ENCODE measurements around the gene HAP1.
"Not testable (repeated sequence)": the region's sequence is repeated elsewhere in the genome, so short reads cannot be mapped to it uniquely, and the experiment has no call there.

HAP1 gene

DNA sequence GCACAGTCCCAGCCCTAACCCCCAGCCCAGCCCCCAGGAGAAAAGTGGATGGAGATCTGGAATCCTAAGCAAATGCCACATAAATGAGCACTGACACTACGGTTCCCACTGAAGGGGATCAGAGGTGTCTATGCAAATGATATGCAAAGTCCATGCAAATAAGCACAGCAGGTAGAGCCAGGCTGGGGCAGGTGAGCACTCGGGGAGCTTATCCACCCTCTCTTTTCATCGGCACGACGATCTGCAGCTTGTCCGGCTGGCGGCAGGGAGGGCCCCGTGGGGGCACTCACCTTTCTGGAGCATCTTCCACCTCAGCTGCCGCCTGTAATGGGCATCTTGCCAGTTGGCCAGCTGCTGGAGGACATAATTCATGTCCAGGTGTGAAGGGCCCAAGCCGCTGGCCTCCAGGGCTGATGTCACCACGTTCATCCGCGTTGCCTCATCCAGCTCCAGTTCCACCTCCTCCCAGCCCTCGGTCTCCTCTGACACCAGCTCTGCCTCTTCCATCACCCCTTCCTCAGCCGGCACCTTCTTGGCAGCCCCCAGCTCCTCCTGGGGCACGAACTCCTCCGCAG lies 9.9 kb downstream of the HAP1 start:
- DNase-seq, result no peak

DNA sequence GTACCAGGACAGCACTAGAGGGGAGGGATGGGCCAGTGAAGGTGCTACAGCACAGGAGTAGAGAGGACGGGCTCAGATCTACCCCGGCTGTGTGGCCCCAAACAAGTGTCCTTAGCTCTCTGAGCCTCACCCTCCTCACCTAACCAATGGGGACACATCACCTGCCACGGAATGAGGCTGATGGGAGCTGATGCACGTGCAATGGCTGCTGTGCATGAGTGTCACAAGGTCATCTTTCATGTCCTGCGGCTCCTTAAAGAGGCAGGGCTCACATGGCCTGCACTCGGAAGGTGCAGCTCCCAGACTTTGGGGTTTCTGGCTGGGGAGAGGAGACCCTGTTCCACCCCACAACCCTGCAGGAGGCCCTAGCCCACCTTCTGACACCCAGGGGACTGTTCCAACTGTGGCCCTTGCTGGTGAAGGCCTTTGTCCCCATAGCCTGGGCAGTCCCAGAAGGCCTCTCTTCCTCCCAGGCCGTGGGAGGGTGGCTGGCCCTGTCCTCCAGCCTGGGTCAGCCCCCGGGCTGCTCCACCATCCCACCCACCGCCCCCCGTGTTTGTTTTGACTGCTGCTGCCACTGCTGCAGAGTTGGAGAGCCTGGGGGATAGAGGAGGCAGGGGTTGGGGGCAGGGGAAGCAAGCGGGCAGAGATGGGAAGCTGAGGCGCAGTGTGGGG lies 10.5 kb downstream of the HAP1 start:
- DNase-seq, result no peak

DNA sequence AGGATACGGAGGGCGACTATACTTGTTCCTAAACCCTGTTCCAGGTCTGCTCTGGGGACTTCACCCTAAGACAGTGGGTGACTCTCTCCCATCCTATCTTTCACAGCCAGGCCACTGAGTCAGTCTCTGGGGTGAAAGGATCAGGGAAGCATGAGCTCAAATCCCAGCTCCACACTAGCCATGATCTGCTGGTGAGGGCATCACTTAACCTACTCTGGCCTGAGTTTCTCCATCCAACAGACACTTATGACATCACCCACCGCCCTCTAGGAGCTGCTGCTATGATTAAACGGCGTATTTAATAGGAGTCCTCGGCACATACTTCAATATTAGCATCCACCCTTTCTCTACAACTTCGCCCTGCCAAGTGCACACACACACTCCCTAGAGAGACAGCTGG lies 12.2 kb downstream of the HAP1 start:
- DNase-seq, result no peak

DNA sequence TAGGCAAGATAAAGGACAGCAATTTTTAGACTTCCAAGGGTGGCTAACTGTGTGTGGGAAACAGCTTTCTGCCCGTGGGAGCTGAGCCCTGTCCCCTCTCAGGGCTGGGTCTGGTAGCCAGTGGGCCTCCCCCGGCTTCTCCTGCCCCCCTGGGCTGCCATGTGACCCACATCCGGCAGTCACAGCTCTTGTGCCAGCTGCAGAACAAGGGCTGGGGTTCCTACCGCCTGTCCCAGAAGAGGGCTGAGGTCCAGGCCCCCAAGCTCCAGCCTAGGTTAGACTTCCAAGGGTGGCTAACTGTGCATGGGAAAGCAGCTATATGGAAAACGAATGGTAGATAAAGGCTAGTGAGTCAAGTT lies 16.2 kb downstream of the HAP1 start:
- DNase-seq, result no peak

GRCh38 chr17:41717408-41718286 lies 16.8 kb downstream of the HAP1 start:
- DNase-seq, result no peak

DNA sequence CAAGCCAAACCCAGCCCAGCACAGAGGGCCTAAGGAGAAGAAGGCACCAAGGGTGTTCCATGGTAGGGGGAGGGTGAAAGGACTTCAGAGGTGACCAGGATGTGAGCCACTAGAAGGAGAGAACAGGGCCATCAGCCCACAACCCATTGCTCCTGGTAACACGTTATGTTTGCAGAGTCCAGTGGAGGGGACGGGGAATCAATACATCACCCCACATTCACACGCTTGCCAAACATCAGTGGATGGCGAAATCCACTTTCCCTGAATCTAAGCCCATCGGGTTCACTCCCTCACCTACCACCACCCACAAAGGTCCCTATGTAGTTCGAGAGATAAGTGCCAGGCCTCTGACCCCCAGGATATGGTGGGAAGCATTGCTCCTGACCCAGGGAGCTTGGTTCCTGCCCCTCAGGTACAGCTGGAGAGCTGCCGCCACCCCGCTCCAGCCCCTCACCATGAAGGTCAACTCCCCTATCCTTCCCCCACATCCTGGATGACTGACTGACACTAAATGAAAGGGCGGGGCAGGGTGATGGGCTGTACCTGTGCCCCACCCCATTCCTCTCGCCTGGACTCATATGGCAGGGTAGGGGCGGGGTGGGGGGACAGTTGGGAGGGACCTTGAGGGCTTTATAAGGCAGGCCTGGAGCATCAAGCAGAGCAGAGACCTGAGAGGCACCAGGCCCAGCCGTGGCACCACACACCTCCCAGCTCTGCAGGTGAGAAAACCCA lies 22.6 kb downstream of the HAP1 start, which contains the start of gene GAST:
GAST (plus strand) TSS at position 663 of the 732 bp plus-strand sequence. CDS start 3,106 bp downstream, outside the sequence.
- no peak for DNase-seq

DNA sequence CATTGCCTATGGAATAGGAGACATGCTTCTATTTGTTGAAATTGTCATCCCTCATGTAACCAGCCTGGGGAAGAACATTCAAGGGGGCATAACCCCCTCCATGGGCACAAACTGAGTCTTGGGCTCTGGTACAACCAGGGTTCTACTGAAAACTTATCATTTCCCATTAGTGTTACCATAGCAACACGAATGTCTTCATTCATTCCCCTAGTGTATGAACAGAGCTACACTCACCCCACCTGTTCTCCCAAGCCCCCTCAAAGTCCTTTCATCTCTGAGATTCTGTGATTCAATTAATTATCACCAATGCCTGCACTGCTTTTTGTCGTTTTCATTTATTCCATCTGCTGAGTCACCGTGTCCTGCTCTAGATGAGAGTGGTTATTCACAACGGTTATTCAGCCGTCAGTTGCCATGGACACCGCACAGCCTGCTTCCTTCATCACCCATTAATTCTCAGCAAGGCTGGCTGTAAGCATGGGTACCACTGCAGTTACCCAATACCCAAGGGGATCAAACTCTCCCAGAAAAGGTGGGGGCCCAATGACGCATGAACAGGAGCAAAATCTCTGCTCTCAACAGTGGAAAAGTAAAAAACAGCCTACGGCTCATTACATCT lies 23.9 kb downstream of the HAP1 start:
- peak; percentile 50 for DNase-seq

DNA sequence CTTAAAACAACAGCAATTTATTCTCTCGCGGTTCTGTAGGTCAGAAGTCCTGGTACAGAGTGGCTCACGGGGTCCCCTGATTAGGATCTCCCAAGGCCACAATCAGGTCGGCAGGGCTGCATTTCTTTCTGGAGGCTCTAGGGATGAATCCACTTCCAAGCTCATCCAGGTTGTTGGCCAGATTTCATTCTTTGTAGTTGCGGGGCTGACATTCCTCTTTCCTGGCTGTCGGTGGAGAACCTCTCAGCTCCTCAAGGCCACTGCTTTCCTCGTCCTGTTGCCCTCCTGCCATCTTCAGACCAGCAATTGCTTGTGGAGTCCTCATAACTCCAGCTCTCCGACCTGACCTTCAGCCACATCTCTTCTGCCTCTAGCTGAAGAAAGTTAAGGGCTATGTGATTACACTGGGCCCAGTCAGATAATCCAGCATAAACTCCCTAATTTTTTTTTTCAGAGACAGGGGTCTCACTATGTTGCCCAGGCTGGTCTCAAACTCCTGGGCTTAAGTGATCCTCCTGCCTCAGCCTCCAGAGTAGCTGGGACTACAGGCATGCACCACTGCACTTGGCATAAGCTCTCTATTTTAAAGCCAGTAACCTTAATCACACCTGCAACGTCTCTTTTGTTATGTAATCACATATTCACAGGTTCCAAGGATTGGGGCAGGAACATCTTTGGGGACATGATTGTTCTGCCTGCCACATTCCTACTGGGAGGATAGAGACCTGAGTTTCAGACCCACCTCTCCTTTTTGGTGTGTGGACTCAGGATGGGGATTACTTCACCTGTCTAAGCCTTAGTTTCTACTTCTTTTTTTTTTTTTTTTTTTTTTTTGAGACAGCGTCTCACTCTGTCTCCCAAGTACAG lies 26.4 kb downstream of the HAP1 start:
- DNase-seq, result no peak

- no peak for DNase-seq
These were observed 29.0 kb downstream of the HAP1 start for GRCh38 chr17:41705271-41705991.

- no peak for DNase-seq
These were observed 31.7 kb downstream of the HAP1 start for GRCh38 chr17:41702712-41703111.

DNA sequence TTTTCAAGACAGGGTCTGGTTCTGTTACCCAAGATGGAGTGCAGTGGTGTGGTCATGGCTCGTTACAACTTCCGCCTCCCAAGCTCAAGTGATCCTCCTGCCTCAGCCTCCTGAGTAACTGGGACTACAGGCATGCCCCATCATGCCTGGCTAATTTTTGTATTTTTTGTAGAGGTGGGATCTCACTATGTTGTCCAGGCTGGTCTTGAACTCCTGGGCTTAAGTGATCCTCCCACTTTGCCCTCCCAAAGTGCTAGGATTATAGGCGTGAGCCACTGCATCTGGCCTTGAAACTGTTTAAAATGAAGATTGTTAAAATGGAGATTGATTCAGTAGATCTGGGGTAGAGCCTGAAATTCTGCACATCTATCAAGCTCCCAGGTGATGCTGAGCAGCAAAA lies 33.6 kb downstream of the HAP1 start:
- DNase-seq, result not testable (repeated sequence)

DNA sequence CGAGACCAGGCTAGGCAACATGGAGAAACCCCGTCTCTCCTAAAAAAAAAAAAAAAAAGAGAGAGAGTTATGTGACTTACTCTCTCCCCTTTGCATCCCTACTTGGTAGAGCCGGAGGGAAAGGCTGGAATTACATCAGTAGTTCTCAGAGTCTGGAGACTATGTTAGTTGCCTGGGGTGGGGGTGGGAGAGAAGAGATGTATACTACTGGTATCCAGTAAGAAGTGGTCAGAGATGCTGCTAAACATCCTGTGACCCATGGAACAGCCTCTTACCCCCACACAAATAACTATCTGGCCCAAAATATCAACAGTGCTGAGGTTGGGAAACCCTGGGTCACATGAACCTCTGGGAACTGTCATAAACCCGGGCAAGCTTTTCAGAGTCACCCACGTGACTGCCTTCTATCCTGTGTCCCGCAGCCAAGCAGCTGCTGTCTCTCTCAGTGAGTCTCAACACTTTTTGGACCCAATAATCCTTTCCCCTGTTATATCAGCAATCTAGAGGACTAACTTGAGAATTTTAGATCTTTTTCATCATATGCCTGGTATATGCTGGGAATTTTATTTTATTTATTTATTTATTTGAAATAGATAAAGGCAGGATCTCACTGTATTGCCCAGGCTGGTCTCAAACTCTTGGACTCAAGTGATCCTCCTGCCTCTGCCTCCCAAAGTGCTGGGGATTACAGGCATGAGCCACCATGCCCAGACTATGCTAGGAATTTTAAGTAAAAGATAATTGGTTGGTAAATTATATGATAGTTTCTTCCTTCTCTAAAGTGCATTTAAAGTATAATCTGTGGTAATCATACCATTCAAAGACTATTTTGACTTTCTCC lies 37.1 kb downstream of the HAP1 start:
- DNase-seq, result no peak

GRCh38 chr17:41695954-41696757 lies 38.3 kb downstream of the HAP1 start:
- peak; percentile 47 for DNase-seq

DNA sequence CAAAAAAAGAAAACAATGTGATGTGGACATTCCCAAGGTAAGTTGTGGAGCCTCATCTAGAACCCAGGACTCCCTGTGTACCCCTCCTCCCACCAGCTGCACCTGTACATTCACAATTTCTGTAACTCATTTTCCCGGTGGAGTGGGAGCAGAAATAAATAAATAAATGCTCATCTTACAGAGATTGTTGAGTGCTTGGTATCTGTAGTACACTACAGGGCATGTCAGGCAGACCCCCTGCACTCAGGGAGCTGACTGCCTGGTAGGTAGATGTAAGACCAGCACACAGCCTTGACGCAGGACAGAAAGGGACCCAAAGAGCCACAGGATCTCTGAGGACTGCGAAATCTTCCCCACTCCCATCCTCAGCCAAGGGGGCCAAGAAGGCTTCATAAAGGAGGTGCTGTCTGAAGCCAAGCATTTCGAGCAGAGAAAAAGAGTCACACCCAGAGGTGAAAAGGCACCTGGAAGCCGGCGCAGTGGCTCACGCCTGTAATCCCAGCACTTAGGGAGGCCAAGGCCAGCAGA lies 39.2 kb downstream of the HAP1 start:
- no peak for DNase-seq

- DNase-seq, result no peak
These were observed 41.5 kb downstream of the HAP1 start for GRCh38 chr17:41692722-41693521.

DNA sequence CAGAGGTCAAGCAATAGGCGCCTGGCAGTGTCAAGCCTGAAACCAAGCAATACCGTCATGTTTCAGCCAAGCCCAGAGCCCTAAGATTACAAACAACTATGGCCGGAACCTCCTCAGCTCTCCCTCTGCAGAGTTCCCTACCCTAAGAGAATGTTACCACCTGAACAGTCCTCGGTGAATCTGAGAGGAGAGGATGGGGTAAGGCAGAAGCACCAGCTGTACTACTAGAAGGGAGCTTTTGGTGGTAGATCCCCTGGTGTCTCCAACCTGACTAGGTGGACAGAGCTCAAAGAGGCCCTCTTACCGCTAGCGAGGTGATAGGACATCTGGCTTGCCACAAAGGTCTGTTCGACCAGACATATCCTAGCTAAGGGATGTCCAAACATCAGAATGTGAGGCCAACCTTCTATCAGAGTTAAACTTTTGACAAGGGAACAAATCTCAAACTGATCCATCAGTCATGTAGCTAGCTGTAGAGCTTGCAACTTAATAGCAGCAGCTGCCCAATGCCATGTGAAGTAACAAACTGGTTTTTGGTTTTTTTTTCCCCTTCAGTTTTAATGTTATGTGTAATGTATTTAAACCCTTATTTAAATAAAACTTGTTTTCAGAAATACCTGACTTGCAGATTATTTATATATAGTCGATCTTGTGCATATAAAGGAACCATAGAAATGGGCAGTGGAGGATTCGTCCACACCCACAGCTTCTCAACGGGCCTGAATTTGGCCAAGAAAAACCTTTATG lies 43.2 kb downstream of the HAP1 start:
- no peak for DNase-seq

DNA sequence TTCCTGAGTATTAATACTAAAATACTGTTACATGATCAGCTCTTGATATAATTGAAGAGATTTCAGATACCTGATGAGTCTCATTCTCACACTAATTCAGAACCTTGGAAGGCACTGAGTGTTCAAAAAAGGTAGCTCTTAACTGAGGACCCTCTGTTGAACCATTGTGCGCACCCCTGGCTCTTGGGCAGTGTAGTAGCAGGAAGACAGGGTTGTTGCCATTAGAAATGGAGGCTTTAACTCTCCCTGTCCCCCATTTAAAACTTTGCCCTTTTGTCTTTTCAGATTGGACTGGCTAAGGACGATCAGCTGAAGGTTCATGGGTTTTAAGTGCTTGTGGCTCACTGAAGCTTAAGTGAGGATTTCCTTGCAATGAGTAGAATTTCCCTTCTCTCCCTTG lies 43.9 kb downstream of the HAP1 start:
- no peak for DNase-seq
